ENCODE results near the gene AIF1.
A peak's percentile ranks its signal among the peaks of the same experiment; 100 is the strongest.

Gene AIF1

GRCh38 chr6:31575952-31576685 lies 38.9 kb upstream of the AIF1 start:
- H3K27ac ChIP-seq (ENCODE audit: low read depth, low read length) = no peak overlapping the region
- H3K9ac ChIP-seq (ENCODE audit: low read depth in 1 of 2, low read length in 2 of 2) = peak overlapping the region; percentile 15 to 21
- peak overlapping the region; percentile 51 to 60 for H3K4me3 ChIP-seq (ENCODE audit: low read depth in 1 of 2, low read length in 2 of 2)

DNA sequence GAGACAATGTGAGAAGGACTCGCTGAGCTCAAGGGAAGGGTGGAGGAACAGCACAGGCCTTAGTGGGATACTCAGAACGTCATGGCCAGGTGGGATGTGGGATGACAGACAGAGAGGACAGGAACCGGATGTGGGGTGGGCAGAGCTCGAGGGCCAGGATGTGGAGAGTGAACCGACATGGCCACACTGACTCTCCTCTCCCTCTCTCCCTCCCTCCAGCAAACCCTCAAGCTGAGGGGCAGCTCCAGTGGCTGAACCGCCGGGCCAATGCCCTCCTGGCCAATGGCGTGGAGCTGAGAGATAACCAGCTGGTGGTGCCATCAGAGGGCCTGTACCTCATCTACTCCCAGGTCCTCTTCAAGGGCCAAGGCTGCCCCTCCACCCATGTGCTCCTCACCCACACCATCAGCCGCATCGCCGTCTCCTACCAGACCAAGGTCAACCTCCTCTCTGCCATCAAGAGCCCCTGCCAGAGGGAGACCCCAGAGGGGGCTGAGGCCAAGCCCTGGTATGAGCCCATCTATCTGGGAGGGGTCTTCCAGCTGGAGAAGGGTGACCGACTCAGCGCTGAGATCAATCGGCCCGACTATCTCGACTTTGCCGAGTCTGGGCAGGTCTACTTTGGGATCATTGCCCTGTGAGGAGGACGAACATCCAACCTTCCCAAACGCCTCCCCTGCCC lies 38.0 kb upstream of the AIF1 start:
- H3K27ac ChIP-seq (ENCODE audit: low read depth, low read length) = no peak overlapping the region
- peak overlapping the region in 1 of 2 donors; percentile 12 for H3K9ac ChIP-seq (ENCODE audit: low read depth in 1 of 2, low read length in 2 of 2)
- H3K4me1 ChIP-seq (ENCODE audit: control insufficient read depth in 1 of 2, insufficient read depth in 2 of 2, low read length in 2 of 2) = peaks cover 10 to 13% of the 10 kb centered on the region in 2 donors
- H3K36me3 ChIP-seq (ENCODE audit: control insufficient read depth in 1 of 2, insufficient read depth in 2 of 2, low read length in 2 of 2) = no peaks in the 10 kb centered on the region
- peak overlapping the region; percentile 51 to 60 for H3K4me3 ChIP-seq (ENCODE audit: low read depth in 1 of 2, low read length in 2 of 2)
- peaks cover 0 to 5% of the 10 kb centered on the region in 2 donors for H3K27me3 ChIP-seq (ENCODE audit: control insufficient read depth in 1 of 2, insufficient read depth in 2 of 2, low read length in 2 of 2)
- no peaks in the 10 kb centered on the region for H3K9me3 ChIP-seq (ENCODE audit: control insufficient read depth in 1 of 2, low read length in 2 of 2)

More at GRCh38 chr6:31575952-31576685, 38.9 kb upstream of the AIF1 start:
- peaks cover 5% of the 10 kb centered on the region in 2 donors for H3K4me1 ChIP-seq (ENCODE audit: control insufficient read depth in 1 of 2, insufficient read depth in 2 of 2, low read length in 2 of 2)
- H3K9me3 ChIP-seq (ENCODE audit: control insufficient read depth in 1 of 2, low read length in 2 of 2) = no peaks in the 10 kb centered on the region
- H3K27me3 ChIP-seq (ENCODE audit: control insufficient read depth in 1 of 2, insufficient read depth in 2 of 2, low read length in 2 of 2) = peaks cover 0 to 5% of the 10 kb centered on the region in 2 donors
- no peaks in the 10 kb centered on the region for H3K36me3 ChIP-seq (ENCODE audit: control insufficient read depth in 1 of 2, insufficient read depth in 2 of 2, low read length in 2 of 2)

GRCh38 chr6:31577579-31577966 lies 37.5 kb upstream of the AIF1 start:
- Histone ChIP-seq H3K36me3 (ENCODE audit: control insufficient read depth in 1 of 2, insufficient read depth in 2 of 2, low read length in 2 of 2) (no peaks in the 10 kb centered on the region), H3K4me1 (ENCODE audit: control insufficient read depth in 1 of 2, insufficient read depth in 2 of 2, low read length in 2 of 2) (peaks cover 12 to 17% of the 10 kb centered on the region in 2 donors), H3K4me3 (ENCODE audit: low read depth in 1 of 2, low read length in 2 of 2) (peak overlapping the region; percentile 51 to 60), H3K27ac (ENCODE audit: low read depth, low read length) (no peak overlapping the region), H3K9me3 (ENCODE audit: control insufficient read depth in 1 of 2, low read length in 2 of 2) (no peaks in the 10 kb centered on the region), H3K9ac (ENCODE audit: low read depth in 1 of 2, low read length in 2 of 2) (no peak overlapping the region), H3K27me3 (ENCODE audit: control insufficient read depth in 1 of 2, insufficient read depth in 2 of 2, low read length in 2 of 2) (peaks cover 1 to 5% of the 10 kb centered on the region in 2 donors)

GRCh38 chr6:31578184-31579118 lies 36.6 kb upstream of the AIF1 start:
- H3K27ac ChIP-seq (ENCODE audit: low read depth, low read length) = no peak overlapping the region
- H3K27me3 ChIP-seq (ENCODE audit: control insufficient read depth in 1 of 2, insufficient read depth in 2 of 2, low read length in 2 of 2) = peaks cover 5% of the 10 kb centered on the region in 2 donors
- no peaks in the 10 kb centered on the region for H3K36me3 ChIP-seq (ENCODE audit: control insufficient read depth in 1 of 2, insufficient read depth in 2 of 2, low read length in 2 of 2)
- H3K9me3 ChIP-seq (ENCODE audit: control insufficient read depth in 1 of 2, low read length in 2 of 2) = no peaks in the 10 kb centered on the region
- no peak overlapping the region for H3K4me3 ChIP-seq (ENCODE audit: low read depth in 1 of 2, low read length in 2 of 2)
- H3K9ac ChIP-seq (ENCODE audit: low read depth in 1 of 2, low read length in 2 of 2) = no peak overlapping the region
- peaks cover 17% of the 10 kb centered on the region in 2 donors for H3K4me1 ChIP-seq (ENCODE audit: control insufficient read depth in 1 of 2, insufficient read depth in 2 of 2, low read length in 2 of 2)

DNA sequence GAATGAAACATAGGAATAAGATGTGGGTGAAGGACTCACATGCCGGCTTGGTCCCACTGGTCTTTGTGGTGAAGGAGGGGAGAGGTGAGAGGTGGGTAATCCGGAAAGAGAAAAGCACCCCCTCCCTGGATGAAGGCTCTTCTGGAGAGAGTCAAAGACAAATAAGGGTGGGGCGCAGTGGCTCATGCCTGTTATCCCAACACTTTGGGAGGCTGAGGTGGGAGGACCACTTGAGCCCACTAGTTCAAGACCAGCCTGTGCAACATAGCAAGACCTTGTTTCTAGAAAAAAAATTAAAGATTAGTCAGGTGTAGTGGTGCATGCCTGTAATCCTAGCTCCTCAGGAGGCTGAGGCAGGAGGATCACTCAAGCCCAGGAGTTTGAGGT lies 35.9 kb upstream of the AIF1 start:
- no peak overlapping the region for H3K4me3 ChIP-seq (ENCODE audit: low read depth in 1 of 2, low read length in 2 of 2)
- H3K4me1 ChIP-seq (ENCODE audit: control insufficient read depth in 1 of 2, insufficient read depth in 2 of 2, low read length in 2 of 2) = peaks cover 17% of the 10 kb centered on the region in 2 donors
- H3K9ac ChIP-seq (ENCODE audit: low read depth in 1 of 2, low read length in 2 of 2) = no peak overlapping the region
- H3K27ac ChIP-seq (ENCODE audit: low read depth, low read length) = no peak overlapping the region
- no peaks in the 10 kb centered on the region for H3K36me3 ChIP-seq (ENCODE audit: control insufficient read depth in 1 of 2, insufficient read depth in 2 of 2, low read length in 2 of 2)
- H3K27me3 ChIP-seq (ENCODE audit: control insufficient read depth in 1 of 2, insufficient read depth in 2 of 2, low read length in 2 of 2) = peaks cover 5% of the 10 kb centered on the region in 2 donors
- H3K9me3 ChIP-seq (ENCODE audit: control insufficient read depth in 1 of 2, low read length in 2 of 2) = no peaks in the 10 kb centered on the region

- H3K36me3 ChIP-seq (ENCODE audit: control insufficient read depth in 1 of 2, insufficient read depth in 2 of 2, low read length in 2 of 2) = no peaks in the 10 kb centered on the region
- H3K9me3 ChIP-seq (ENCODE audit: control insufficient read depth in 1 of 2, low read length in 2 of 2) = no peaks in the 10 kb centered on the region
- peaks cover 17% of the 10 kb centered on the region in 2 donors for H3K4me1 ChIP-seq (ENCODE audit: control insufficient read depth in 1 of 2, insufficient read depth in 2 of 2, low read length in 2 of 2)
- H3K9ac ChIP-seq (ENCODE audit: low read depth in 1 of 2, low read length in 2 of 2) = peak overlapping the region; percentile 71 to 99
- peak overlapping the region; percentile 25 to 91 for H3K4me3 ChIP-seq (ENCODE audit: low read depth in 1 of 2, low read length in 2 of 2)
- no peak overlapping the region for H3K27ac ChIP-seq (ENCODE audit: low read depth, low read length)
- H3K27me3 ChIP-seq (ENCODE audit: control insufficient read depth in 1 of 2, insufficient read depth in 2 of 2, low read length in 2 of 2) = peaks cover 5% of the 10 kb centered on the region in 2 donors
Measured at GRCh38 chr6:31579546-31580437, 35.2 kb upstream of the AIF1 start.

GRCh38 chr6:31580438-31580740 lies 34.6 kb upstream of the AIF1 start:
- H3K27ac ChIP-seq (ENCODE audit: low read depth, low read length) = no peak overlapping the region

DNA sequence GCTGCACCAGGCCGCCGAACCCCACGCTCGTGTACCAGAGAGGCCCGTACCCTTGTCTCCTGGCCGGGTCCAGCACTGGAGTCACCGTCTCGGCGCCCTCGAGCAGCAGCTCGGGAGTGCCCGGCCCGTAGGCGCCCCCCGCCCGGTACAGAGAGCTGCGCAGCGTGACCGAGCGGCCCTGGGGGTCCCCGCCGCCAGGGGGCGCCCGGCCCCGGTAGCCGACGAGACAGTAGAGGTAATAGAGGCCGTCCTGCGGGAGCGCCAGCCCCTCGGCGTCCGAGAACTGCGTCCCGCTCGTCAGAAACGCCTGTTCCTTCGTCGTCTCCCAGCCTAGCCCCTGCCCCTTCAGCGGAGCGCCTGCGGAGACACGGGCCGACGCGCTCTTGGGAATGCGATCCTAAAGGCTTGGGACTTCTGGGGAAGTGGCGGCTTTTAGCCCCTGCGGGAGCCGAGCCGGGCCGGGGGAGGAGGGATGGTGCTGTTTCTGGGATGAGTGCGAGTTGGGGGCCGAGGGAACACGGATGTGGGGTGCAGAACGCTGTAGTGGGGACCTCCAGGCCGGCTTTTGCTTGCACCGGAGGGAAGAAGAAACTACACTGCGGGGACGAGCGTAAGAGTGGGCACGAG lies 34.1 kb upstream of the AIF1 start:
- H3K27ac ChIP-seq (ENCODE audit: low read depth, low read length) = peak overlapping the region; percentile 64
- no peaks in the 10 kb centered on the region for H3K36me3 ChIP-seq (ENCODE audit: control insufficient read depth in 1 of 2, insufficient read depth in 2 of 2, low read length in 2 of 2)
- H3K9ac ChIP-seq (ENCODE audit: low read depth in 1 of 2, low read length in 2 of 2) = peak overlapping the region; percentile 71 to 99
- no peaks in the 10 kb centered on the region for H3K9me3 ChIP-seq (ENCODE audit: control insufficient read depth in 1 of 2, low read length in 2 of 2)
- H3K4me1 ChIP-seq (ENCODE audit: control insufficient read depth in 1 of 2, insufficient read depth in 2 of 2, low read length in 2 of 2) = peaks cover 17 to 23% of the 10 kb centered on the region in 2 donors
- peaks cover 0 to 5% of the 10 kb centered on the region in 2 donors for H3K27me3 ChIP-seq (ENCODE audit: control insufficient read depth in 1 of 2, insufficient read depth in 2 of 2, low read length in 2 of 2)
- peak overlapping the region; percentile 91 to 92 for H3K4me3 ChIP-seq (ENCODE audit: low read depth in 1 of 2, low read length in 2 of 2)

More at GRCh38 chr6:31580438-31580740, 34.6 kb upstream of the AIF1 start:
- Histone ChIP-seq H3K36me3 (ENCODE audit: control insufficient read depth in 1 of 2, insufficient read depth in 2 of 2, low read length in 2 of 2) (no peaks in the 10 kb centered on the region), H3K9me3 (ENCODE audit: control insufficient read depth in 1 of 2, low read length in 2 of 2) (no peaks in the 10 kb centered on the region), H3K4me3 (ENCODE audit: low read depth in 1 of 2, low read length in 2 of 2) (peak overlapping the region; percentile 91 to 92), H3K9ac (ENCODE audit: low read depth in 1 of 2, low read length in 2 of 2) (peak overlapping the region; percentile 71 to 99), H3K4me1 (ENCODE audit: control insufficient read depth in 1 of 2, insufficient read depth in 2 of 2, low read length in 2 of 2) (peaks cover 17 to 18% of the 10 kb centered on the region in 2 donors), H3K27me3 (ENCODE audit: control insufficient read depth in 1 of 2, insufficient read depth in 2 of 2, low read length in 2 of 2) (peaks cover 4 to 5% of the 10 kb centered on the region in 2 donors)
